ENCODE measurements around the gene C1QB. TPM values are rescaled to one million over a fixed set of nuclear protein-coding genes. Genes with fewer than 3 reads are reported as not detected.

Gene C1QB, protein sequence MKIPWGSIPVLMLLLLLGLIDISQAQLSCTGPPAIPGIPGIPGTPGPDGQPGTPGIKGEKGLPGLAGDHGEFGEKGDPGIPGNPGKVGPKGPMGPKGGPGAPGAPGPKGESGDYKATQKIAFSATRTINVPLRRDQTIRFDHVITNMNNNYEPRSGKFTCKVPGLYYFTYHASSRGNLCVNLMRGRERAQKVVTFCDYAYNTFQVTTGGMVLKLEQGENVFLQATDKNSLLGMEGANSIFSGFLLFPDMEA
- polyA plus RNA-seq (ENCODE audit: insufficient read length) = 13.1 TPM

- no peak for DNase-seq (ENCODE audit: low read depth)
Measured at GRCh38 chr1:22652881-22653316, at the start of gene C1QB. TSS of gene C1QB (plus strand) at chr1:22653236. CDS start at chr1:22659463, 6,227 bp downstream.

GRCh38 chr1:22606161-22606560 is 46.9 kb upstream of the C1QB start:
- DNase-seq (ENCODE audit: low read depth) = no peak

GRCh38 chr1:22607154-22607553 is 45.9 kb upstream of the C1QB start:
- no peak for DNase-seq (ENCODE audit: low read depth)

- no peak for DNase-seq (ENCODE audit: low read depth)
Measured at GRCh38 chr1:22608361-22608760, 44.7 kb upstream of the C1QB start.

- DNase-seq (ENCODE audit: low read depth) = no peak
Measured at GRCh38 chr1:22609291-22609690, 43.7 kb upstream of the C1QB start.

- DNase-seq (ENCODE audit: low read depth) = peak; percentile 45
Measured at GRCh38 chr1:22611530-22611947, 41.5 kb upstream of the C1QB start.

- no peak for DNase-seq (ENCODE audit: low read depth)
Measured at GRCh38 chr1:22612671-22613571, 40.1 kb upstream of the C1QB start.

DNA sequence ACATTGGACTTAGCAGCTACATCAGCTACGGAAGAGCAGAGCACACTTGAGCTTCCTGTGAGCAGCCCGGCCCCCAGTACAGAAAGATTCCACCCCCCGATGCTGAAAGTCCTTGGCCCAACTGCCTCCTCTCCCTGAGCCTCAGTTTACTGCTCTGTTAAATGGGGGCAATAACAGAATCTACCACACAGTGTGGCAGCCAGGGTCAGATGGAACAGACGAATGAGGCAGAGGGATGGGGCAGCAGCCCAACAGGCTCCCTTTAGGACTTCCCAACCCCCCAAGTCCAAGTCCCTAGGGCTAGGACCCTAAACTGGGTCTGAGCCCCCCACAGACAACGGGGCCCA is 39.5 kb upstream of the C1QB start:
- no peak for DNase-seq (ENCODE audit: low read depth)

DNA sequence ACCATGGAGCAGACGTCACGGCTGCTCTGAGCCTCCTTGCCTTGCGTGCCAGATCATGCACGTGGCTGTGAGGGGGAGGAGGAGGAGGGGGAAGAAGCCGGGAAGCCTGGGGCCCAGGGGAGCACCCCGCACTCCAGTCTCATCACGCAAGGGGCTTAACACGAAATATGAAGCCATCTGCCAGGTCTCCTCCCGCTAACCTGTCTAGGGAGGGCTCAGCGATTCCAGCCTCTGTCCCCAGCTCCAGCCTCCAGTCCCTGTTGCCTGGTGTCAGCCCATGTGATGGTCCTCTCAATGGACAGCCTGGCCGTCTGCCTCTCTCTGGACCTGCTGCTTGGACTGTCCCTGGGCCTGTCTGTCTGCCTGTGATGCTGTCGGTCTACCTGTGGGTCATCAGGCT is 39.1 kb upstream of the C1QB start:
- DNase-seq (ENCODE audit: low read depth) = no peak

DNA sequence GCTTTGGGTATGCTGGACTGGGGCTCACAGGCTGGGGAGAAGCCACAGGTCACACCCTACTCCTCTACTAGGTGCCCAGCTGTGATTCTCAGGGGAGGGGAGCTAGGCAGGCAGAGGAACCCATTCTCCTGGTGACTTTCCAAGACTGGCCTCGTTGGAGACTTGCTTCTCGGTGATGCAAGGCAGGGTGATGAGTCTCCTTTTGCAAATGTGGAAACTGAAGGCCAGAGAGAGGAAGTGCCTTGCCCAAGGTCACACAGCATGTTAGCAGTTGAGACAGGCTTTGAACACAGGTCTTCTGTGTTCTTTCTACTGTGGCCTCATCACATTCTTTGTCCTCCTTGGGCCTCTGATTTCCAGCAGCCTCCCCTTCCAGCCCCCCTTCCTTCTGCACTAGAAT is 37.1 kb upstream of the C1QB start:
- DNase-seq (ENCODE audit: low read depth) = no peak

GRCh38 chr1:22616571-22616970 is 36.5 kb upstream of the C1QB start:
- DNase-seq (ENCODE audit: low read depth) = no peak

GRCh38 chr1:22618056-22618455 is 35.0 kb upstream of the C1QB start:
- no peak for DNase-seq (ENCODE audit: low read depth)

GRCh38 chr1:22619252-22619651 is 33.8 kb upstream of the C1QB start:
- DNase-seq (ENCODE audit: low read depth) = no peak

DNA sequence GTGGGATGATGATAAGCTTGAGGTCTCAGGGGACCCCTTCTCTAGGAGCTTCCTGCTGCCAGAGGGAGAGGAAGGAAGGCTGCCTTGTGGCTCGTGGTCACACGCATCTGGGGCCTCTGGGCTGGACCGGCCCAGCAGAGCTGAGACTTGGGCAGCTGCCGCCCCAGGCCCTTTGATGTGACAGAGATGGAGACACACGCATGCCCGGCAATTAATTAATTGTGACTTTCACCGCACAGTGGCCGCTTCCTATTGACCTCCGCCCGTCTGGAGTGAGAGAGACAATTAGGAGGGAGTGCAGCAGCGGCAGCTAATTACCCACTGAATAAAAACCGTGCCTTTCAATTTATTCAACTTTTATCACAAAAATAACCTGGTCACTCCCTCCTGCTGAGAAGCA is 33.2 kb upstream of the C1QB start:
- DNase-seq (ENCODE audit: low read depth) = no peak

DNA sequence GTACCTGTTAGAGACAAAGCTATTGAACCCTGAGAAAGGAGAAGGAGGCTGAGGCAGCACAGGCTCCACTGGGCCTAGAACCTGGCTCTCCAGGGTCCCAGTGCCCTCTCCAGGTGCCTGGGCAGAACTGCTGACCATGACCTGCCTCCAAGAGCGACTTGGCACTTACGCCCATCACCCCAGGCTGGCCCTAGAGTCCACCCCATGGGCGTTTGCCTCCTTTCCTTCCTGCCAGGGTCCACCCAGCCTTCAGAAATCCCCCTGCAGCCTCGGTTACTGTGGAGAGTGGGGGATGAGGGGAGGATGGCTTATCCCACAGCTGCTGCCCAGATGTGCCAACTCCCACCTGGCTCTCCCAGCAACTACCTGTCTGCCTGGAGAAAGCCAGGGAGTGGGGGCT is 31.3 kb upstream of the C1QB start:
- DNase-seq (ENCODE audit: low read depth) = no peak

GRCh38 chr1:22625262-22625925 is 27.6 kb upstream of the C1QB start:
- no peak for DNase-seq (ENCODE audit: low read depth)

GRCh38 chr1:22626237-22627157 is 26.5 kb upstream of the C1QB start:
- DNase-seq (ENCODE audit: low read depth) = no peak

- DNase-seq (ENCODE audit: low read depth) = no peak
Measured at GRCh38 chr1:22627331-22627730, 25.7 kb upstream of the C1QB start.

DNA sequence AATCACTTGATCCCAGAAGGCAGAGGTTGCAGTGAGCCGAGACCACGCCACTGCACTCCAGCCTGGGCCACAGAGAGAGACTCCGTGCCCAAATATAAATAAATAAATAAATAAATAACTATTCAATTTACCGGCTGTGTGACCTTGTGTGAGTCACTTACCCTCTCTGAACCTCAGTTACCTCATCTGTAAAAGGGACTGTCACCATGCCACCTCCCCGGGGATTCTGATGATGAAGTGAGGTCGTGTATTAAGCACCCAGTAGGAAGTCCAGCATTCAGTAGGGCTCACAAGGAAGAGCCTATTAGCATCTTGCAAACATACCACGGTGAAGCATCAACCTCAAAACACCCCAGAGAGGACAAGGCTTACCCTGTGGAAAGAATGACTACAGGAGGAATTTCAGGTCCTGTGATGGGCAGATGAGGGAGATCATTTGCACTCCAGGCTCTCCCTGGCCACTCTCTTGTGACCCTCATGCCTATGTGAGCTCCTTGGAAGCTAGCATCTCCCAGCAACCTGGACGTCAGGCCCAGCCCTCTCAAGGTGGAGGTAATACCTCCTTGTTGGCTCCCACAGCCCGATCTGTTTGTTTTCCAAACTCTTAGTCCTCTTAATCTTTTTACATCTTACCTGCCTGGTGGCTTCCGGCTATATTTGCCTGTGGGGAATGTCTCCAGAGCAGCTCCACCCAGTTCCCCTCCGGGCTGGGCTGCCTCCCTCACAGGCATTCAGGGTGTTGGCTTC is 24.2 kb upstream of the C1QB start:
- no peak for DNase-seq (ENCODE audit: low read depth)

GRCh38 chr1:22629886-22630285 is 23.1 kb upstream of the C1QB start:
- DNase-seq (ENCODE audit: low read depth) = no peak

Measured in forelimb muscle (tissue), 1 donor.